NCI-H524 (cell line): ENCODE measurements around the gene LLGL2.

Experiments
- DNase-seq, 2 experiments: peaks; one replicate each; lab custom pipeline; 2025; lab: John Stamatoyannopoulos, UW

LLGL2 gene

GRCh38 chr17:75614006-75614405 is 88.5 kb downstream of the LLGL2 start:
- DNase-seq, result no peak

- no peak for DNase-seq
Measured at GRCh38 chr17:75614556-75615270, 89.2 kb downstream of the LLGL2 start.

GRCh38 chr17:75615301-75615700 is 89.8 kb downstream of the LLGL2 start:
- DNase-seq, result no peak

DNA sequence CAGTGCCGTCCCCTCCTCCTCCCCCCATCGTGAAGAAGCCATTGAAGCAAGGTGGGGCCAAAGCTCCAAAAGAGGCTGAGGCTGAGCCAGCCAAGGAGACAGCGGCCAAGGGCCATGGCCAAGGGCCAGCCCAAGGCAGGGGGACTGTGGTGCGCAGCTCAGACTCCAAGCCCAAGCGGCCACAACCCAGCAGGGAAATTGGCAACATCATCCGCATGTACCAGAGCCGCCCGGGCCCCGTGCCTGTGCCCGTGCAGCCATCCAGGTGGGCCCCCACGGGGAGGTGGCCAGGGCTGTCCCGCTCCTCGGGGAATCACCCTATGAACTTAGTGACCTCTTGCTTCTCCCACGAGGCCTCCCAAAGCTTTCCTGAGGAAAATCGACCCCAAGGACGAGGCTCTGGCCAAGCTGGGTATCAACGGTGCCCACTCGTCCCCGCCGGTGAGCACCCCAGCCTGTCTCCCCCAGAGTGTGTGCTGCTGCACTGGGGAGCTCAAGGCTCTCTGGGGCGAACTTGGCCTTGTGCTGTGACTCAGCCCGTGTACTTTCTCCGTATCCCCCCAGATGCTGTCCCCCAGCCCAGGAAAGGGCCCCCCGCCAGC is 91.1 kb downstream of the LLGL2 start:
- no peak for DNase-seq

- DNase-seq, result no peak
Measured at GRCh38 chr17:75617218-75617617, 91.7 kb downstream of the LLGL2 start.

DNA sequence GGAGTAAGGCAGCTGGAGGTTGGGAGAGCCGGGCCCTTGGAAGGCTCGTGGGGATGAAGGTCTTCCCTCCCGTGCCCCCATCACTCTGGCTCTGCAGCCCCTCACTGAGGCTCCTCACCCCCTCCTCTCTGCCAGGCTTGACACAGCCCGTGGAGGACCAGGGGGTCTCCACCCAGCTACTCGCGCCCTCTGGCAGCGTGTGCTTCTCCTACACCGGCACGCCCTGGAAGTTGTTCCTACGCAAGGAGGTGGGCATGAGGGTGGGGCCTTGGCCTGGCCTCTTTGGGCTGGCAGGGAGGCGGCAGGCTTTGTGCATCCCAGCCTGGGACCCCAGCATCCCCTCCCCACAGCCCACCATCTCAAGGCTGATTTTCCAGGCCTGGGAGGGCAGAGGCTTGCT is 92.2 kb downstream of the LLGL2 start:
- DNase-seq, result no peak

DNA sequence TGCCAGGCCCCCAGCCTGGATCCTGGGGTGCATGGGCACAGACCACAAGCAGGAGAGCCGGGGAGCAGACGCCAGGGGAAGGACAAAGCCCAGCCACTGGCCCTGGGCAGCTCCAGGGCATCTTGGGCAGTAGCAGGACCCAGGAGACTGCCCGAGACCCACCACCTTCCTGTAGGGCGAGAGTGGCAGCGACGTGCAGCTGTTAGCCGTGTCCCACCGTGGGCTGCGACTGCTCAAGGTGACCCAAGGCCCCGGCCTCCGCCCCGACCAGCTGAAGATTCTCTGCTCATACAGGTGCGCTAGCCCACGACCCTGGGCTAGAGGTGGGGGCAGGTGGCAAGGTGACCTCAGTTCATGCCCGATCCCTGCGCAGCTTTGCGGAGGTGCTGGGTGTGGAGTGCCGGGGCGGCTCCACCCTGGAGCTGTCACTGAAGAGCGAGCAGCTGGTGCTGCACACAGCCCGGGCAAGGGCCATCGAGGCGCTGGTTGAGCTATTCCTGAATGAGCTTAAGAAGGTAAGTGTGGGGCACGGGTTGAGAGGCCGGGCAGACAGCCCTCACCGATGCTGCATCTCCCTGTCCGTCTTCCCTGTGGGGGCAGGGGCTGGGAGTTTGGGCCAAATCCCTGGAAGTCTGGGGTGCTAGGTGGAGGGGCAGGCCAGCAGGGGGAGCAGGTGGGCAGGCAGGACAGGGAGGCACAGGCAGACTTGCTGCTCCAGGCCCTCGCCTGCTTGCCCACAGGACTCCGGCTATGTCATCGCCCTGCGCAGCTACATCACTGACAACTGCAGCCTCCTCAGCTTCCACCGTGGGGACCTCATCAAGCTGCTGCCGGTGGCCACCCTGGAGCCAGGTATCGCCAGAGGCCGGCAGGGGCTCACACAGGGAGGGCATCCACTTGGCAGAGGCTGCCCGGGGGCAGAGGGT is 94.3 kb downstream of the LLGL2 start:
- peak; percentile 61 to 69 for DNase-seq

DNA sequence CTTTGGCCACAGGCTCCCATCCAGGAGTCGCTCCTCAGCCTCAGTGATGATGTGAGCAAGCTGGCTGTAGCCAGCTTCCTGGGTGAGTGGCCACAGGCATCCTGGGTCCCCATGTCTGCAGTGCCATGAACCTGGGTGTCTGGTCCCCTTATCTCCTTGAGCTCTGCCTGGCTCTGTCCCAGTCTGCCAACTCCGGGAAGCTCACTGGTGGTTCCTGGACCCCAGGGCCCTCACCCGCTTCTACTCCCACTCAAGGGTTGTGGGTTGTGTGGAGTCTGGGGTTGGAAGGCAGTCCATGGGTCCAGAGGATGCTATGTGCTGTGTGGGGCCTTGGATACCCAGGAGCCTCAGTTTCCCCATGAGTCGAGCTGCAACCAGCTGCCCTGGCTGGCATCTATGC is 96.0 kb downstream of the LLGL2 start:
- DNase-seq, result no peak

DNA sequence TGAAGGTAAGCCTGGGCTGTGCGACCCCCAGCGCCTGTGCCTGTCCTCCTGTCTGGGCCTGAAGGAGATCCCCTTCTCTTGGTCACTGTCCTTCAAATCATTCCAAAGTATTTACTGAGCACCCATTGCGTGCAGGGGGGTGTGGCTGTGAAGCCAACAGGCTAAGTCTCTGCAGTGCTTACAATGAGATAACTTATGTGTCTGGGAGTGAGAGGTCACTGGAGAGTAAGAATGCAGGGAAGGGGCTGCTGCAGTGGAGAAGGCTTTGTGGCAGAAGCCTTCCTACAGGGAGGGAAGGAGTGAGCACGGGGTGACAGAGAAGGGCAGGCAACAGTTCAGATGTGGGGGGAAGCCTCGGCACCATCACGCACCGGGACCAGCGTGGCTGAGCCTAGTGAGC is 96.6 kb downstream of the LLGL2 start:
- no peak for DNase-seq

- DNase-seq, result no peak
Measured at GRCh38 chr17:75622771-75623273, 97.3 kb downstream of the LLGL2 start.

DNA sequence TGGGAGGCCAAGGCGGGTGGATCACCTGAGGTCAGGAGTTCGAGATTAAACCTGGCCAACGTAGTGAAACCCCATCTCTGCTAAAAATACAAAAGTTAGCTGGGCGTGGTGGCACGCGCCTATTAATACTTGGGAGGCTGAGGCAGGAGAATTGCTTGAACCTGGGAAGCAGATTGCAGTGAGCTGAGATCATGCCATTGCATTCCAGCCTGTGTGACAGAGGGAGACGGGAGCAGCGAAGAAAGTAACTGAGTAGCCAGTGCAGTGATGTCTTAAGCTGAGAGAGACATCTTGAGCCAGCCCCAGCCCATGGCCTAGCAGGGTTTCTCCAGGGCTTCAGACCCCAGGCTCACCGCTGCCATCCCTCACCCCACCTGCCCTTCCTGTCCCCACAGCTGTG is 97.9 kb downstream of the LLGL2 start:
- DNase-seq, result no peak

DNA sequence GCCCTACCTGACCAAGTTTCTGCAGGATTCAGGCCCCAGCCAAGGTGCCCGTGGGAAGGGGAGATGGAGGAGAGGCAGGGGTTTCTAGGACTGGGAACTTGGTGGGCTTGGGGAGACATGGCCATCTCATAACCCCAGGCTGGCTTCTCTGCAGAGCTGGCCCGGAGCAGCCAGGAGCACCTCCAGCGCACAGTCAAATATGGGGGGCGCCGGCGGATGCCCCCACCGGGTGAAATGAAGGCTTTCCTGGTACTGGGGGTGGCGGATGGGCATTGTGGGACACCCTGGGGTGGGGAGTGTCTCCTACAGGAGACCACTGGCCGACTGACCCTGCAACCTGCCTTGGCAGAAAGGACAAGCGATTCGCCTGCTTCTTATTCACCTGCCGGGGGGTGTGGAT is 98.5 kb downstream of the LLGL2 start:
- DNase-seq, result no peak
